GM18868 (cell line): ENCODE results near the gene TXNRD2.

ENCODE experiments used
- ATAC-seq: cut with Tn5 transposase; IDR thresholded peaks from one replicate; pipeline ENCODE4 v1.9.1; 2021; ENCODE audit warnings: mild to moderate bottlenecking, moderate library complexity; ENCODE audit not compliant: unreplicated experiment

TXNRD2 gene

DNA sequence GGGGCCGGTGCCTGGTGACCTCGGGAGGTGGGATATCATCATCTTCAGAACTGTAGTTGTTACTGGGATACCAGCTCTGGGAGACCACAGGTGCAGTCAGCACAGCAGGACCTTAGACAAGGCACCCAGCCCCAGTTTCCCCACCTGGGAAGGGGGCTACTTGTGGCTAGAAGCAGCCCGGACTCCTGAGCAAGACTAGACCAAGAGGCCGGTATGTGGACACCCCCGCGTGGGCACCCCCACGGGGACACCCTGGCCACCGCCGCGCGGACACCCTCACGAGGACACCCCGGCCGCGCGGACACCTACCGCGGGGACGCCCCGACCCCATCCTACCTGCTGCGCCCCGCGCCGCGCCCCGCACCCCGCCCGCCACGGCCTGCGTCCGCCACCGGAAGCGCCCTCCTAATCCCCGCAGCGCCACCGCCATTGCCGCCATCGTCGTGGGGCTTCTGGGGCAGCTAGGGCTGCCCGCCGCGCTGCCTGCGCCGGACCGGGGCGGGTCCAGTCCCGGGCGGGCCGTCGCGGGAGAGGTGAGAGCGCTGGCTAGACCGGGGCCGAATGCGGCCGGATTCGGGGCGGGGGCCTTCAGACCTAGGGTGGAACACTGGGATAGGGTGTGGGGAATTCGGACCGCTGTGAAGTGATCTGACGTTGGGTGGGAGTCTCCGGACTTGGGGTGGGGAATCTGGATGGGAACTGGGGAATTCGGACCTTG is at the start of gene TXNRD2, which contains the start of gene COMT:
Gene TXNRD2 (minus strand): TSS at position 454 of the 718 bp plus-strand sequence. CDS start 15 bp downstream, at position 439.
Gene COMT (plus strand): TSS at position 408 of the 718 bp plus-strand sequence. CDS start 20,755 bp downstream, outside the sequence.
- ATAC-seq: no peak

DNA sequence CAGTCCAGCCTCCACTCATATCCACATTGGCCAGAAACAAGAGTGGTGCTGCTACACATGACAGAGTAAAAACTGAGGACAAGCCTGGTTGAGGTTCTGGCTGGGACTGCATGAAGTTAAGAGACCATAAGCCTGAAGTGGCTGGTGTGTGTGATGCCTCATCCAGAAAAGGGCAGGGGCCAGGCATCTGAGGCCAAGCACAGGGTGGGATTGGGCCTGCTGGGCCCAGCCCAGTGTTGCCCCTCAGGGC is 49.7 kb upstream of the TXNRD2 start:
- no peak for ATAC-seq

DNA sequence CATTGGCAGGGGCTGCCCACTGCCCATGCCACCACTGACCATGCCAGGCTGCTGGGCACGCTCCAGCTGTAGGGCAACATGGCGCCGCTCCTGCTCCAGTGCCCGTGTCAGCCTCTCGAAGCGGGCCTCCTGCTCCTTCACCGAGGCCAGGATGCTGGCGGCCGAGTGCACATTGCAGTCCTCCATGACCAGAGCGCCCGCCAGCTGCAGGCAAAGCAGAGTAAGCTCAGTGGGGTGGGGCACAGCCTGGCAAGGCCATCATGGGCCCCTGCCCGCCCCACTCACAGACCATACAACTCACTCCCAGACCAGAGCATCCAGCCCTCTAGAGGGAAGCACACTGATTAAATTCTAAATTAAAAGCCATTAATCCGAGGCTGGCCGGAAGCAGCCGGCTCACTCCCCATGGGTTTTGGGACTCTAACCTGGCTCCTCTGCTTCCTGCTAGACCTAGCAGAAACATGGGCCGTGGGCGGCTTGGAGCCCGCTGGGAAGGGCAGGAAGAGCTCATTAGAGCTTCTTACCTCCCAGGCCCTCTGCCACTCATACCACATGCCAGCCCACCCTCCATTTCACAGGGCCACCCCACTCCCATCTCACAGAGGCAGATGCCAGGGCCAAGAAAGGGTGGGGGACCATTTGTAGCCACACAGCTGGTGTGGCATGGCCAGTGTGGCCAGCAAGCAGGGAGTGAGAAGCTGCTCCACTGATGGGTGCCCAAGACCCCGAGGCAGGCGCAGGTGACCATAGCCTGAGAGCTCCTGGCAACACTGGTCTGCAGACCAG is 49.2 kb upstream of the TXNRD2 start:
- no peak for ATAC-seq

DNA sequence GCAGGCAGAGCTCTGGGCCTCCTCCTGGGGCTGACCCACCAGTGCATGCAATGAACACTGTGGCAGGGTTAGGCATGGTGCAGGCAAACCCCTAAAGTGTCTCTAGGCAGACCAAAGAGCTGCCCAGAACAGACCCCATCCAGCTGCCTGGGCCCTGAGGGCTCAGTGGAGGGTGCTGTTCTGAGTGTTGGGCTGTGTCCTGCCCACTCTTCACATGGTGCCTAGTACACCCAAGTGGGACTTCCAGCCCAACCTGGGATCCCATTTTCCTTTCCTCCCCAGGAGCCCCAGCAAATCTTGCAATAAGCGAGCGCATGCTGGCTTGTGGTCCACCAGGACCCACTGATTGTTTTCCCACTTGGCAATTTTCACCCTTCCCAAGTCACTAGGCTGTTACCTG is 48.6 kb upstream of the TXNRD2 start:
- ATAC-seq: no peak

DNA sequence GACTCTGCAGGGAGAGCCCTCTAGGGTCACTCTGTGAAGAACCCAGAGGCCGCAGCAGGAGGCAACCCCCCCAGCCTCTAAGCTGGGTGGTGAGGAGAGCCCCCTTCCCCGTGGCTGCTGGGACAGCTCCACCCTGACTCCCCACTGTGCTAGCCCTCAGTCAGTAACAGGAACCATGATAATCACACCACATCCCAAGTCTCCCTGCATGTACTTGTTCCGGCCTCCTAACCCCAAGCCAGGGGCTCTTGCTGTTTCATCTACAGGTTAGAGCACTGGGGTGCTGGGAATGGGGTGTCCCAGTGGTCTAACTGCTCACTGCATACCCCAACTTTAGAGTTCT is 48.1 kb upstream of the TXNRD2 start:
- ATAC-seq: no peak

DNA sequence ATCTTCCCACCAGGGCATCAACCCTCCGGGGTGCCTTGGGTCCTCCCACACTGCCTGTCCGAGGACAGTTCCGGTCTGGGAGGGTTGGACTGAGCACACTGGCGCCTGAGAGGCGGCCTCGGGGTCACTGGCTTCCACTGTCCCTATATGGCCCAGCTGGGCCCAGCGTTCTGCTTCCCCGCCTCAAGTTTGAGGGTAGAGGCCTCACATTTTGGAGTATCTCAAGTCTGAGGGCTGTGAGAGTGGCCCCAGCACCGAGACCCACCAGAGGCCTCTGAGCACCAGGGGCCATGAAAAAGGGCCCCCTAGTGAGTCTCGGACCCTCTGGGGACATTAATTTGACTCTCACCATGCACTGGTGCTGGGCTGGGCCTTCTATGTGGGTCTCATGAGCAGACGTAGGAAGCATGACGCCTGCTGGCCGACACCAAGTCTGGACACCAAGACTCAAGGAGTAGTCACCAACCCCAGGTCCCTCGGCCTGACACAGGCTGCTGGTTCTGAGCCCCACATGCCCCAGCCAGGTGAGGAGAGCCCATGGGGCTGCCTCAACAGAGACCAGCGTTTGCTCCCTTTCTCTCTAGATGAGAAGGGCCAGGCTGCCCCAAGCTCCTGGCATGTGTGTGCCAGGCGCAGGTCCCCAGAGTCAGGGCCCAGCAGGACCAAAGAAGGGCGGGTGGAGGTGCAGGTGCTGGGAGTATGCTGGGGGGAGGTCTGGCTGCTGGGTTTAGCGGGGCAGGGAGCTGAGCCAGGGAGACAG is 47.5 kb upstream of the TXNRD2 start:
- ATAC-seq: no peak

DNA sequence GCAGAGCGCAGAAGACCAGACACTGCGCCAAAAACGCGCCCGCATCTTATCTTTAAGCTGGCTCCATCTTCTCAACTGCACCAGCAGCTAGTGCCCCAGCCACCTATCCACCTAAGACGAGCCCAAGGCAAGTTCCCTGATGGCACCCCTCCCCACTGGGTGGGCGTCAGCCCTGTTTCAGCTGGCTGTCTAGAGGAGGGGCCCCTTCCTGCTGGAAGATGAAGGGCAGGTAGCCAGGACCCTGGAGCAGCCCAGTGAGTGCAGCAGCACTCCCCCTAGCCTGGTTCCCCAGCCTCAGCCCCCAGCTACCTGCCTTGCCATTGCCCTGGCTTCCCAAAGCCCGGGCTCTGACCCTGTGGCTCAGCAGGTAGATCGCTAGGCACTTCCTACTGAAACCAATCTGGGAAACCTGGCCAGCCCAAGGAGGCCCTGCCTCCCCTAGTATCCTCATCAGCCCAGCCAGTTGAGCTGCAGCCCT is 46.8 kb upstream of the TXNRD2 start:
- ATAC-seq: no peak

DNA sequence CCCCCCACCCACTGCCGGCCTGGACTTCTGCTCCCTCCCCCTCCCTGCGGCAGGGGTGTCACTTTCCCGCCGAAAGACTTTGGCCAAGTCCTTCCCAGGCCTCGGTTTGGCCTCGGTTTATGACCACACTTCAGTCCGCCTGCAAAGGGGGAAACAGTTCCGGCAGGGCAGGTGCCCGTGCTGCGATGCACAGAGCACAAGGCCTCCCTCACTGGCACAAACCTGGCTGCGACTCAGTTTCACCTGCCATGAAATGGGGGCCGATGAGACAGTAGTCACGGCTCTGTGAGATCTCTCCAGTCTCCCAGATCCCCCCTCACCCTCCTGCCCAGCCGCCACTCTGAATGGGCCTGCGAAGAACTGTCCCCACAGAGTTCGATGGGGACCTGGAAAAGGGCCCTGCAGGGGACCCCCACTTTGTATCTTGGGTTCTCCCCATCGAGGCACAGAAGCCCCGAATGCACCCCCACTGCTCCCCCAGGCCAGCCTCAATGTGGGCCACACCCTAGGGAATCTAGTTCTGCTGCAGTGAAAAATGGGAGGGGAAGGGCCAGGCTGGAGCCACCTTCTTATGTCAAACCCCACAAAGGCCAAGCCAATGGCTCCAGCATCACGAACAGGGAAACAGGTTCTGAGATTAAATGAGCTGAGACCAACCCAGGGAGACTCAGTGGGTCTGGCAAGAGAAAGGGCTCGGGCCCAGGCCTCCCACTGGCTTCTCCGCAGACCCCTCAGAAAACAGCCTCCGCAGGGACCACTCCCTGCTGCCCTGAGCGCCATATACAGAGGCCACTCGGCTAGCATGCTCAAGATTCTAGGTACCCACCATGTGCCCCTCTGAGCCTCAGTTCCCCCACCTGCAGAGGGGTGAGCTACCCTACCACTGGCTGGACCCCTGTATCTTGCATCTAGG is 46.0 kb upstream of the TXNRD2 start:
- no peak for ATAC-seq

DNA sequence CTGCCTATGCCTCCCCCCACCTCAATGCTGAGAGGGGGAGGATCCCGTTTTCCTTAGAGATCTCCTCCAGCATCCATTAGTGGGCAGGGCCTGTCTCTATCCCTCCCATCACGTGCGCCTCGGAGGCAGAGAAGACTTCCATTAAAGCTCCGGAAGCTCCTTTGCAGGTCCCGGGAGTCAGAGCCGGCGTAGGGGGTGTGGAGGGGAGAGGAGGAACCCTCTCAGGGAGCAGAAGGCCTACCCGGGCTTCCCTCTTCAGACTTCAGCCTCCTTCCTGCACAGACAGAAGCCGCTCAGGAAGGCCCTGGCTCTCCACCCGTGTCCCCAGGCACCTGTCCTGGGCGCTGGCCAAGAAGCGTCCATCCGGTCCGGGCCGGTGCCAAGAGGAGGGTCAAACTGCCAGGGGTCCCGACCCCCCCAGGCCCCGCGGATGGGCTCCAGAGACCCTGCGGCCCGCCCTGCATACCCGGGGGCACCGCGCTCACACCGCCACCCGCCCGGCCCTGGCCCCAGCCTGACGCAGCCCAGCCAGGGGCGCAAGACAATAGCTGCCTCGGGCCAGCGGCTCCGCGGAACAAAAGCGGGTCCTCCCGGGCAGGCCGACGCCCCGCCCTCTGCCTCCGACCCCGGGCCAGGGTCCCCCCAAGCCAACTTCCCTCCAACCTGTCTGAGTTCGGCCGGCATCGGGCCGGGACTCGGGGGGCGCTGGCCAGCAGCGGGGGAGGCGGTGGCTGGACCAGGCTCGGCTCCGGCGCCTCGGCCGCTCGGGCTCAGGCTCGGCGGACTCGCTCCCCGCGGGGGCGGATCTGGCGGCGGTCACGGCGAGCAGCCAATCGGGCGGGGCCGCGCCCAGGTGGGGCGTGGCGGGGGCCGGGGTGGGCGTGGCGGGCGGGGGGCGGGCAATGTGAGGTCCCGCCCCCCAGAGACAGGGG is 45.1 kb upstream of the TXNRD2 start:
- no peak for ATAC-seq

DNA sequence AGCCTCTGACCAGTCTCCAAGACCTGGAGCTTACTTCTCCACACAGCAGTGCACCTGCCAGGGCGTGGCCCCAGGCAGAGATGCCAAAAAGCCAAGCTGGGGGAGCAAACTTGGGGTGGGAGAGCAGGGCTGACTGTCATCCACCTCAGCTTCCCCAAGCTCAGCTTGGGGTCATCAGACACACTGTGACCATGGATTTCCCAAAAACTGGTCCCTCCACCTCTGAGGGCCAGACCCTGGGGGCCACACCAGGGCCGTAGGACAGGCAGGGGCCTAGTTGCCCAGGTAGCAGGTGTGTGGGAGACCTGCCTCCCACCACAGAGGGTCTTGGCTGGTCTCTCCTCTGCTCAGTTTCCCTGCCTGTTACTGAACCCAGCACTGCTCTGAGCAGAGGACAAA is 44.4 kb upstream of the TXNRD2 start:
- ATAC-seq: no peak

DNA sequence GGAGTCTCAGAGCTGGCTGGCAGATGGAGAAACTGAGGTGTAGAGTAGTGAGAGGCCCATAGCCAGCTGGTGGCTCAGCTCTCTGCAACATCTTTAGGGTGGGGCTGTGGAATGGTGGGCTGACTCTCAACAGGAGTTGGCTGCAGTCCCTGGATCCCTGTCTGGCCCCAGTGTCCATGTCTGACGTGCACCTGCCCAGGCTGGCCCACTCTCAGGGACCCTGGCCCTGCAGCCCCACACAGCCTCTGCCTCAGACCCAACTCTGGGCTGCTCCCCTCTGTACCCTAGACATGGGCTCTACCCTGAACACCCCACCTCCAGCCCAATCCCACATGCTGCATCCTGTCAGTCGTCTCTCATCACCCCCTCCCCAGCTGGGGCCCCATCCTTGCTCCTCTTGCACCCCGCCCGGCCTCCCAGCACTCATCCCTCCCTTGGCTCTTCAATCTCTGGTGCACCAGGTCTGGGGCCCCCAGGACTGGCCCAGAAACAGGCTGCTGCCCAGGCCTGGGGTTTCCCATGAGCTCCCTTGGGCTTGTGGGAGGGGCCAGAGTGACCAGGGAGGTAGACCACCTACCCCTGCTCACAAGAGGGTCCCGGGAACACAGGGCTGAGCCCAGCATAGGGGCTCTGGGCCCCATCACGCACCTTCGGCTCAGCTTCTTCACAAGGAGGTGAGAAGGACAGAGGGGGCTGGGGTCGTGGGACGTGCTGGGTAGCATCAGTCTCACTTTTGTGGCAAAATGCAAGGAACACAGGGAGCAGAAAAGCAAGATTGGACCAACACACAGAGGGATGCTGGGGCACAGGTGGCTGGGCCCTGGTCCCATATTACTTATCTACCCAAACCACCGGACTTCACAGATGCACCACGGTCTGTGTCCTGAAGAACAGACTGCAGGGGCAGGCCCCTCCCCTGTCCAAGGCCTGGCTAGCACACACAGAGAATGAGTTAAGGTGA is 43.5 kb upstream of the TXNRD2 start:
- ATAC-seq: no peak

DNA sequence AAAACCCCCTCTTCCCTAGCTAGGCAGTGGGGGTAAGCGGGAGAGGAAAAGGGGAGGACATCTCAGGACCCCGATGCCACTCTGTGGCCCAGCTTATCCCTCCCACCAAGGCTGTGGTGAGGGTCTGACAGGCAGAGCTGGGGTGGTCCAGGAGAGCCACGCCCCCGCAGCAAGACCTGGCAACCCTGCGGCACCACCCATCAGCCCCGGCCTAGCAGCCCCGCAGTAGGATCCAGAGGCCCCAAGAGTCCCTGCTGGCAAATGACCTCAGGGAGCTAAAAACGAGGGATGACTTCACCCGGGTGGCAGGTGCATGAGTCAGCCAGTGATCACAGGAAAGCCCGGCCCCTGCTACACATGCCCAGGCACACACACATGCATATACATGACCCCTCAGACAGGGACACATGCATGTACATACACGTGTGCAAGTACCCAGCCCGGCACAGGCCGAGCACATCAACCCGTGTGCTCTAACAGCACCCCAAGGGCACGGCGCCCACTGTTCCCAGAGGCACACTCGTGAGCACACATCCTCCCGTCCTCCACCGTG is 42.7 kb upstream of the TXNRD2 start:
- ATAC-seq: no peak

DNA sequence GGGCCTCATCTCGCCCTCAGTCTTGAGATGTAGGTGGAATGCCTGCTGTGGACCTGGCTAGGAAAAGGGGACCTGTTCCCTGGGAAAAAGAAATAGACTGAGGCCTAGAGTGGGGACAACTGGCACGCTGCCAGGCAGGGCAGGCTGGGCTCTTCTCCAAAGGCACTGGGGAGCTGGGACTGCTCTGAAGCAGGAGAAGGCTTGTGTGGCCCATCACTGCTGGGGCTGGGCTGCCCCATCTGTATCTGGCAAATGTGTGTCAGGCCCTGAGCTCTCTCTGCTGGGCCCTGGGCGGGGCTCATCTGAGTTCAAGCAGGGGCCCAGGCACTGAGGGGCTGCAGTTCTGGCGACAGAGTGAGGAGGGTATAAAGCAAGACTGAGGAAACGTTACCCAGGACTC is 42.1 kb upstream of the TXNRD2 start:
- no peak for ATAC-seq

DNA sequence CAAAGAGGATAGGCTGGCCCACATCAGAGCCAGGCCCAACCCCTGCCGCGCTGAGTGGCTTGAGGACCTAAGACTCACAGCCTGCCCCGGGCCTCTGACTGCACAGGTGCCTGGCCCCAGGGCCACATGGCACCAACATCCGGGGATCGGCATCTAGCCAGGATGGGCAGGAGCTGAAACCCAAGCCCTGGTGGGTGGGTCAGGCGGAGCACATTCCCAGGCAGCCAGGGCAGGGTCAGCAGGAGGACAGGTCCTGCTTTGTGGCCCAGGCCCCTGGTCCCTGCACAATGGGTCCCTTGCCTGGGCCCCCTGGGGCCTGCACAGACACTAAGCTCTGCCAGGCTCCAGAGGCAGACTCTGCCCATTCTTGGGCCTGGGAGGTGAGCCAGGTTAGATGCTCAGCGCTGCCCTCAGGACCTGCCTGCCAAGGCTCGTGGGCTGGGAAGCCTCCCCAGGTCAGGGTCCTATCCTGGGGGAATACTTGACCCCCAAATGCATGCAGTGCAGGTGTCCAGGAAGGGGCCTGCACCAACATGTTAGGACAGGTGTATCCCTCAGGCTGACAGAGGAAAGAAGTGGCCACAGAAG is 41.5 kb upstream of the TXNRD2 start:
- ATAC-seq: no peak

DNA sequence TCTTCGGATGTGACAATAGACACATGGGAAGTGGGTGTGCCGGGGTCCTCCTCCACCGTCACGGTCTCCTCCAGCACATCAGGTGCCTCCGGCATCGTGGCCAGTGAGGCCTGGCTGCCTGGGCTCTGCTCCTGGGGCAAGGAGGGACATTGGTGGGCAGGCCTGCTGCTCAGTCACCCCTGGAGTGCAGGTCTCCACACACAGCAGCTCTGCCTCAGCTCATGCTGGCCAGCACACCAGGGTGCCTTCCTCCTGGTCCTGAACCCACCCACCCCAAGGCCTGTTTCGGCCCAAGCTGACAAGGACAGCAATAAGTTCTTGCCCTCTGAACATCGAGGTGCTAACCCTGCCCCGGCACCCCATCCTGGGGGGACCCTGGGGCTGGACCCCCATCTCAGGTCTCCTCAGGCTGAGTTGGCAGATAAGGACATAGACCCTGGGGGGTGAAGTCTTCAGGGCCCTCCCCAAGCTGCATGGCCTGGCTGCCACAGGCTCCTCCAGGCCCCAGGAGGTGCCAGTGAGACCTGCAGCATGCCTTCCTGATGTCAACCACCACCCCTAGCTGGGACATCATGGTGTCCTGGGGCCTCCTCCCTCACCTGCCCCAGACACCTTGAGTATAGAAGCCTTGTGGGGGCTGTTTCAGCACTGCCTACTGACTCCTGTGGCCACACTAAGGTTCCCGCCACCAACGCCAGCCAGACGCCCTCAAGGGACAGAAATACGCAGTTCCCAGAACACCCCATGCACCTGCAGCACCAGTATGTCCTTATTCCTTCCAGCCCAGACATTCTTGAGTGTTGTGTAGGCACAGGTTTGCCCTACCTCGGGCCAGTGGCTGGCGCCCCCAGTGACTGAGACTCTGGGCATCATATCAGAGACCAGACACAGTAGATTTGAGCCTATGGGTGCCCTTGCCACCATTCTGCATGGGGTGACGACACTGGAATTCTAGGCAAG is 40.6 kb upstream of the TXNRD2 start:
- no peak for ATAC-seq

DNA sequence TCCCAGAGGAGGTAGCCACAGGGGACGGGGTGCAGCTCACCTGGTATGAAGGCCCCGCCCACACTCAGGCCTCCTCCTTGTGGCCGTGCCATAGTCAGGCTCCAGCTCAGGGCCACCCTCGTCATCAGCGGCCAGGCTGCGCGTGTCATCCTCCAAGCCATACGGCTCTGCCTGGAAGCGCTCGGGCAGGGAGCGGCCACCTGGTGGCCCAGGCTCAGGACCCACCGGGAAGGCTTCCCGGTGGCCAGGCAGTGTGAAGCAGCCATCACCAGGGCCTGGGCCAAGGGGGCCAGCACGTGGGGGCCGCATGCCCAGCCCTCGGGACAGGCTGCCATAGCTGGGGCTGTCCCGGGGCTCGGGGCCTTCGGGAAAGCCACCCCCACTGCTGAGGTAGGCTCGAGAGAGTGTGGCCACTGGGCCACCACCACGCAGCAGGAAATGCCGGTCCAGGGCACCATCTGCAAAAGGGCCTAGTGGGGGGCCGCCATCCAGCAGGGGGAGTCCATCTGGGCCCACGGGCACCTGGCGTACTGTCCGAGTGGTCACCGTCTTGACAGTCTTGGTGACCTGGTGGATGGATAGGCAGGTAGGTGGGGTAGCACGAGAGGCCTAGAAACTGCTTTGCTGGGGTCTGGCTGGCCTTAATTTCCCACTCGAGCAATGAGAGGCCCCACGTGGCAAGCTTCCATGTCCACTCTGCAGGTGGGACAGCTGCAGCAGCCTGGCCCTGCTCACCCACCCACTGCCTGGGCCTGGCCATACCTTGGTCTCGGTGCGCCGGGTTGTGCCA is 39.7 kb upstream of the TXNRD2 start:
- ATAC-seq: no peak
